GM18526 (cell line): Measurements from ENCODE around the gene GDPD2.

Experiments used
- POLR2A ChIP-seq: IDR thresholded peaks from 3 replicates; pipeline ENCODE4 v1.6.1; 2011; ENCODE audit not compliant: insufficient read length; ENCODE audit errors: extremely low read depth

GDPD2 gene

DNA sequence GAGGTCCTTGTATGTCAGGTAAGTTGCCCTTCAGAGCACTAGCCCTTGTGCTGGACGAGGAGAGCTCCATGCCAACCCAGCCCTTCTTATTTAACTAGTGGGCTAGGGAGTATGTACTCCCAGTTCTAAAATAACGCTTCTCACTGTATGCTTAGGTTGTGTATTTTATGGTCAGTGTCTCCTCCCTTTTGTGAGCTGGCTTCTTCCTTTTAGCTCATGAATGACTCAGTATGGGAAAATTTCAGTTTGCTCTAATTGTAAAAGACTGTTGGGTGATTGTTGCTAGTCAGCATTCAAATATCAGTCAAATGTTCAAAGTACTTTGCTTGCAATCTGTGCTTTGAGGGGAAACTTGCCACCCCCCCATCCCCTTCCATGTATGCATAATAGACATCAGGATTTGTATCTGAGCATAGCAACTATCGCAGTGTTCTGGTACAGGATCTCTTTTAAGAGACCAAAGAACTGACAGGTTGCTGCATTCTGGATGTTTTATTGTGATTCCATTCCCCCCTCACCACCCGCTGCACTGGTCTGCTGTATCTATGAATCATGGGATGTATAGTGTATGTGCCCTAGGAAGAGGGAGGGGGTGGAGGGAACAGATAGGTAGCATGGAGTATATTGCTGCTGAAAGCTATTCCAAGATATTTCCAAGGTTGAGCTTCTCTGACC, 56.3 kb downstream of the GDPD2 start:
- TF ChIP-seq POLR2A: no peak

DNA sequence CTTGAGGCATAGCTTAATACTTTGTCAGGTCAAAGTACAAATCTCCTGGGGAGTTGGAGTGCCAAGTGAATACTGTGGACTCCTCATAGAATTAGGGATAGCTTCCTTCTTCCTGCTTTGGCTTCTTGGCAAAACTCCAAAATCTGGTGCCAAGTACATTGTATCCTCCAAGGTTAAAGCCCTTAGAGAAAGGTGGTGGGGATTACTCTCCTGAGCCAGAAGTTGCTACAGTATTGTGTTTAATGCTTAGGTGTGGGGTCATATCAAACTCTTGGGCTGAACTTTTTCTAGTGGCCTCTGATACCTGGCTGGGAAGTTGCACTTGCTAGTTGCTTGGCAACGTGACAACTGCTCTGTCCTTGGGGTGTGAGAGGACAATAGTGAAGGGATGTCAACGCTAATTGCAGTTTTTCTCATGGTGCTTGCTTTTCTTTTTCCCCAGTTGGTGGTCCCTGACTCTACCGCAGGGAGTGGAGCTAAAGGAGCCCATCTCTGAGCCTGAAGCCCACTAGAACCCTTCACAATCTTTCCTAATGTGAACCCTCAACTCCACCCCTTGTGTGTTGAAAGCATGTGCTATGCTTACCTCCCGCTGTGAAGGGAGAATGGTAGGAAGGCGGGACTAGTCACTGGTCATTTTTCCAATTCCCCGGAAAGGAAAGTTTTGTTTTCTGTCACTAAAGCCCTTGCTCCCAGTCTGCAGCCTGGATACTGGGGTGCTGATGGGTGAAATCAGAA, 57.0 kb downstream of the GDPD2 start:
- TF ChIP-seq POLR2A: no peak

DNA sequence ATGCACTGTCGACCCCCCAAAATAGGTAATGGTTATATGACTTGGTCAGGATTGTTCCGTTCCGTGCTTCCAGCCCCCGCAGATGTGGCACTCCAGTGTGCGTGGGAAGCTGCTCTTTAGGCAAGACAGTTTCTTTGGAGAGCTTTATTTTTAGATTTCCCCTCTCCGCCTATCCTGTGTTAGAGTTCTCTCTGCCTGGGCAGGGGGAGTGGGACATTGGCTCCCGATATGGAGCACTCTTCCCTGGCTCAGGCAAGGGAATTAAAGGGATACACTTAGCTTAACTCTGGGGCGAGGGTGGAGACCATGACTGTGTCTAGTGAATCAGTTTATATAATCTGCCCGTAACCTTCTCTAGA, 57.5 kb downstream of the GDPD2 start:
- no peak for TF ChIP-seq POLR2A

DNA sequence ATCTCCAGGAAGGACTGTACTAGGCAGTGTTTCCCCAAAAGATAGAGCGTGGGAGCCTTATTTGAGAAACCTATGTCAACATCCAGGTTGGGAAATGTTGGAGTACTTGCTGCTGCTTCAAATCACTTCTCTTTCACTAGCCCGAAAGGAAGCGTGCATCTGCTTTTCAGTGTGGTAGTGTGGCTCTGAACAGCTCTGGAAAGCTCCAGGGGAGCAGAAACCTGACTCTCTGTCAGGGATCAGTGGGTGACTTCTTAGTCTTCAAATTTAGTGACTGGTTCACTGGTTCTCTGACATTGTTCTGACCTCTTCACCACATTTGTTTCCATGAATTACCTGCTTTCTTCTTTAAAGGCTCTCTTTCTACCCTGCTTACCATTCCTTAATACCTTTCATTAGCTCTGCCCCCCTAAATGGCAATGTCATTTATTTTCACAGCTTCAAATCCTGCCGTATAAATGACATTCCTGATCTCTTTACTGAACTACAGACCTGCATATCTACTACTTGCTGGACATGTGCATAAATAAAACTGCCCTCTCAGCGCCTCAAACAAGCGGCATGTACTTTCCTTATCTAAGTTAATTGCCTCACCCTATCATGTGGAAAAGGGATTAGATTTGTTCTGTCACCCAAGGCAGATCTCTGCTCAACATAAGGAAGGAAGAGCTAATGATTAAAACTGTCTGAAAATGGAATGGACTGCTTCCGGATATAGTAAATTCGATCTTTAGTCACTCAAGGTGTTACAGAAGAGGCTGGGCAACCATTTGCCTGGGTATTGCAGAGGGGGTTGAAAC, 58.6 kb downstream of the GDPD2 start:
- no peak for TF ChIP-seq POLR2A

DNA sequence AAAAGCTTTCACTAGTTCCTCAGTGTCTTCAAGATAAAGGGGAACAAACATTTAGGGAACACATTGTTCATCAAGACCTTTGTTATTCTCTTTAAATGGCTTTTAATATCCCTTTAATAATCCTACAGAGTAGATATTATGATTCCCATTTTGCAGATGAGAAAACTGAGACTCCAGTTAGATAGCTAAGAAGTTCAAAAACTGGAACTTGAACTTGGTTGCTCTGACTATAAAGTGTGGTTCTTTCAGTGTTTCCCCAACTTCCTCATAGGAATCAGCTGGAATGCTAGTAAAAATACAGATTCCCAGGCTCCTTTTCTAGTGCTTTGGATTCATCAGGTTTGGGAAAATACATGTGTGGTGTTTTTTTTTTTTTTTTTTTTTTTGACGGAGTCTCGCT, 59.2 kb downstream of the GDPD2 start:
- no peak for TF ChIP-seq POLR2A
